OCI-LY3 (cell line): Measurements from ENCODE around the gene USH2A.

Experiments
- CTCF ChIP-seq: fragments of 200-600, 300-600 bp; sonication (generic); IDR thresholded peaks from 2 replicates; pipeline ENCODE4 v1.5.1; 2014; ENCODE audit warnings: antibody characterized with exemption, low read length, low read depth
- EZH2phosphoT487 ChIP-seq: fragments of 200-600 bp; shearing (Covaris generic); IDR thresholded peaks from 2 replicates; pipeline ENCODE4 v1.6.1; 2018; ENCODE audit warnings: antibody characterized with exemption, mixed run types, low read depth

DNA sequence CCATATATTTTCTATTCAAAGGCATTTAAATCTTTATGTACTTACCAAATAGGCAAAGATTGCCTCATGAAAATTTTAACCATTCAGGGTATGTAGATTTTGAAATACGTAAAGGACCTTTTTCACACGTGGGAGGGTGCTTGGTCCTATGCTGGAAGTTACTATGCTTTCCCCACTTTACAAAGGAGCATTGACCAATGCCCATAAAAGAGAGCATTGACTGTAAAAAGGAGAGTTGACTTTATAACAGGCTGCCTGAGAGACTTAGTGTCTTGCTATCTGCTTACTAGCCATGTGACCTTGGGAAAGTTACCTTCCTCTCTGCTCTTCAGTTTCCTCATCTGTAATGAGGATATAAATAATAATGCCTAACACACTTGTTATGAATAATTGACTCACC, 346.5 kb downstream of the USH2A start:
- TF ChIP-seq CTCF (no peak), EZH2phosphoT487 (no peak)
